Endothelial cell of umbilical vein (primary cell): ENCODE measurements around the gene MCTP1. TPM values are rescaled to one million over a fixed set of nuclear protein-coding genes. Genes with fewer than 3 reads are reported as not detected.

ENCODE experiments used
- BruUV-seq: library from RNA; stranded (reverse); fragments of 400-500 nt; replicated peaks from 2 replicates; lab custom pipeline; 2021; lab: Mats Ljungman, UMichigan
- CTCF ChIA-PET: fragments of 300-600, 350-600 bp; sonication (Branson Sonifier 250); formaldehyde crosslinking; loops from one replicate; lab custom pipeline; 2021; ENCODE audit warnings: antibody characterized with exemption, inconsistent platforms; lab: Charles Lee
- POLR2A ChIA-PET: fragments of 300-600, 350-600 bp; sonication (Branson Sonifier 250); formaldehyde crosslinking; loops from one replicate; lab custom pipeline; 2021; ENCODE audit warnings: antibody characterized with exemption, inconsistent platforms; lab: Charles Lee
- DNase-seq: peaks from one replicate; pipeline ENCODE4 v3.0.0-alpha.2; 2011; ENCODE audit warnings: low read depth, low spot score
- FAIRE-seq: peaks from 2 replicates; lab custom pipeline; 2011; peaks lifted over from hg19 to GRCh38; lab: Jason Lieb, UNC
- H2AFZ ChIP-seq: 2 replicates; pipeline ENCODE4 v1.6.0; 2012; ENCODE audit warnings: low read depth, low read length, control low read depth, inconsistent platforms
- H3K27ac ChIP-seq: 2 replicates; pipeline ENCODE4 v1.5.1; 2011; ENCODE audit warnings: low read depth, mild to moderate bottlenecking, control low read depth, low read length, moderate library complexity; ENCODE audit not compliant: insufficient read depth
- H3K27me3 ChIP-seq, 2 experiments: 2 replicates each; pipeline versions ENCODE4 v1.6.0 to v1.6.1; 2011; ENCODE audit warnings: low read length in 2 of 2, mixed read lengths in 1 of 2; ENCODE audit not compliant: control insufficient read depth in 2 of 2, insufficient read depth in 2 of 2
- H3K36me3 ChIP-seq, 2 experiments: 2 replicates in 1 of 2; 3 replicates in 1 of 2; pipeline ENCODE4 v1.5.1; 2011; ENCODE audit warnings: low read length in 2 of 2, mild to moderate bottlenecking in 1 of 2, moderate library complexity in 1 of 2; ENCODE audit not compliant: control insufficient read depth in 2 of 2, insufficient read depth in 2 of 2; ENCODE audit errors: extremely low read depth in 1 of 2
- H3K4me1 ChIP-seq: 3 replicates; pipeline ENCODE4 v1.5.1; 2011; ENCODE audit warnings: mild to moderate bottlenecking, low read length; ENCODE audit not compliant: control insufficient read depth, insufficient read depth; ENCODE audit errors: extremely low read depth
- H3K4me2 ChIP-seq: 2 replicates; pipeline ENCODE4 v1.6.1; 2011; ENCODE audit warnings: low read length, control low read depth, mixed read lengths; ENCODE audit not compliant: insufficient read depth
- H3K4me3 ChIP-seq, 3 experiments: fragments of 200-600 bp in 1 of 3; sonication (generic), shearing (Covaris generic) in 1 of 3; replicated peaks in 1 of 3; 2 replicates each; pipeline ENCODE4 v1.5.1; 2011 to 2016; ENCODE audit warnings: control low read depth in 3 of 3, low read length in 3 of 3, mild to moderate bottlenecking in 2 of 3, inconsistent platforms in 1 of 3, low read depth in 1 of 3, moderate library complexity in 1 of 3; ENCODE audit not compliant: insufficient read depth in 1 of 3
- H3K79me2 ChIP-seq: 2 replicates; pipeline ENCODE4 v1.6.0; 2012; ENCODE audit warnings: low read length, inconsistent platforms; ENCODE audit not compliant: control insufficient read depth, insufficient read depth
- H3K9ac ChIP-seq: replicated peaks from 2 replicates; pipeline ENCODE3; 2011; ENCODE audit warnings: low read length, control low read depth; ENCODE audit not compliant: insufficient read depth; ENCODE audit errors: extremely low read depth
- H3K9me1 ChIP-seq: replicated peaks from 3 replicates; pipeline ENCODE4 v1.6.0; 2011; ENCODE audit warnings: mild to moderate bottlenecking, low read length; ENCODE audit not compliant: control insufficient read depth, insufficient read depth; ENCODE audit errors: extremely low read depth
- H3K9me3 ChIP-seq: replicated peaks from 2 replicates; pipeline ENCODE4 v1.5.1; 2012; ENCODE audit warnings: low read length, inconsistent platforms; ENCODE audit not compliant: control insufficient read depth, insufficient read depth
- H4K20me1 ChIP-seq: replicated peaks from 2 replicates; pipeline ENCODE3; 2011; ENCODE audit warnings: mild to moderate bottlenecking, low read length; ENCODE audit not compliant: control insufficient read depth, insufficient read depth; ENCODE audit errors: extremely low read depth
- CTCF ChIP-seq, 2 donors: IDR thresholded peaks; 1 replicate in 1 of 2; 2 replicates in 1 of 2; pipeline ENCODE4 v1.5.1; 2011; ENCODE audit warnings: low read length in 2 of 2, mild to moderate bottlenecking in 2 of 2, moderate library complexity in 2 of 2, control low read depth in 1 of 2, inconsistent platforms in 1 of 2, low read depth in 1 of 2; ENCODE audit not compliant: insufficient read depth in 1 of 2; ENCODE audit errors: extremely low read depth in 1 of 2
- EZH2 ChIP-seq: IDR thresholded peaks from 2 replicates; pipeline ENCODE4 v1.6.1; 2012; ENCODE audit warnings: borderline replicate concordance, low read depth, mild to moderate bottlenecking, moderate library complexity, low read length, inconsistent platforms; ENCODE audit not compliant: severe bottlenecking
- FOS ChIP-seq: IDR thresholded peaks from 2 replicates; pipeline ENCODE4 v1.6.1; 2011; ENCODE audit warnings: mild to moderate bottlenecking, low read length, moderate library complexity, borderline replicate concordance; ENCODE audit not compliant: insufficient read depth
- GATA2 ChIP-seq: IDR thresholded peaks from 2 replicates; pipeline ENCODE4 v1.7.0; 2011; ENCODE audit warnings: low read depth, mild to moderate bottlenecking, moderate library complexity, mixed read lengths, low read length; ENCODE audit not compliant: insufficient read length, insufficient read depth
- JUN ChIP-seq: IDR thresholded peaks from 2 replicates; pipeline ENCODE4 v1.6.1; 2011; ENCODE audit warnings: borderline replicate concordance, low read depth; ENCODE audit not compliant: insufficient read length, insufficient read depth
- MAX ChIP-seq: IDR thresholded peaks from 2 replicates; pipeline ENCODE4 v1.6.1; 2011; ENCODE audit not compliant: insufficient read depth, insufficient read length
- MYC ChIP-seq: IDR thresholded peaks from one replicate; pipeline ENCODE4 v1.6.1; 2011; ENCODE audit warnings: mild to moderate bottlenecking, low read depth, low read length
- POLR2A ChIP-seq: IDR thresholded peaks from 2 replicates; pipeline ENCODE4 v1.6.1; 2012; ENCODE audit warnings: low read depth, mild to moderate bottlenecking, control low read depth, low read length
- POLR2AphosphoS5 ChIP-seq: IDR thresholded peaks from 2 replicates; pipeline ENCODE4 v1.6.1; 2012; ENCODE audit warnings: low read depth, mild to moderate bottlenecking, control low read depth, low read length, moderate library complexity; ENCODE audit not compliant: insufficient read depth
- dilution Hi-C: fragments of 300-500 bp; cut with MboI; formaldehyde crosslinking; loops from one replicate; pipeline ENCODE4 v1.15.0; 2019; ENCODE audit warnings: low sequenced_read_pairs; ENCODE audit not compliant: extremely low pct_ligation_motif_present
- intact Hi-C: fragments of 100-400 bp; cut with micrococcal nuclease; formaldehyde crosslinking; loops from one replicate; pipeline ENCODE4 v1.10.0; 2022
- polyA plus RNA-seq, 4 experiments: library from polyadenylated mRNA; depleted of rRNA in 3 of 4; stranded (reverse) in 3 of 4; unstranded in 1 of 4; fragments of >200 nt; gene quantifications; 2 replicates each; pipeline versions ENCODE4 v1.2.1 to v1.2.3, GENCODE V29; 2011 to 2012; ENCODE audit warnings: missing spikeins in 1 of 4
- total RNA-seq: library from RNA; stranded (reverse); gene quantifications from 2 replicates; pipeline ENCODE4 v1.2.3, GENCODE V29; 2021

Gene MCTP1
- total and polyA plus RNA-seq, 2 donors (not counting 3 experiments of a cell fraction or from before 2014, with no cell fraction given) = 79.3 to 203 TPM

GRCh38 chr5:94810877-94811276 is 474.0 kb downstream of the MCTP1 start:
- Histone ChIP-seq H2AFZ (no peak overlapping the region), H4K20me1 (no peaks in the 10 kb centered on the region), H3K4me3 (no peak overlapping the region), H3K9ac (no peak overlapping the region), H3K9me3 (no peaks in the 10 kb centered on the region), H3K4me1 (no peaks in the 10 kb centered on the region), H3K27me3 (no peaks in the 10 kb centered on the region), H3K36me3 (no peaks in the 10 kb centered on the region), H3K4me2 (no peak overlapping the region), H3K27ac (no peak overlapping the region), H3K79me2 (no peaks in the 10 kb centered on the region), H3K9me1 (no peaks in the 10 kb centered on the region)
- intact Hi-C loops (no loop called here), dilution Hi-C loops (no loop called here)
- DNase-seq (no peak), FAIRE-seq (no peak)
- ChIA-PET POLR2A (no interaction called here), CTCF (interaction anchor here (1.2 kb wide), 1 partner anchor 22 kb away, joined by 3 read pairs; no protein-coding TSS in a partner anchor)
- no TSS peak for BruUV-seq
- TF ChIP-seq JUN (no peak), EZH2 (no peak), MAX (no peak)

- intact Hi-C loops (no loop called here), dilution Hi-C loops (no loop called here)
- Histone ChIP-seq H3K36me3 (no peaks in the 10 kb centered on the region), H3K4me2 (no peak overlapping the region), H3K79me2 (no peaks in the 10 kb centered on the region), H3K4me1 (no peaks in the 10 kb centered on the region), H3K27me3 (no peaks in the 10 kb centered on the region), H3K27ac (no peak overlapping the region), H4K20me1 (no peaks in the 10 kb centered on the region), H3K4me3 (no peak overlapping the region), H2AFZ (no peak overlapping the region), H3K9ac (no peak overlapping the region), H3K9me1 (no peaks in the 10 kb centered on the region), H3K9me3 (no peaks in the 10 kb centered on the region)
- no peak for TF ChIP-seq CTCF (IDR thresholded peaks at IDR 0.05; ENCODE audit: extremely low read depth in 1 of 2, insufficient read depth in 1 of 2, low read depth in 1 of 2, low read length in 2 of 2)
- TF ChIP-seq GATA2 = no peak
- no peak for TF ChIP-seq FOS
- TF ChIP-seq EZH2 = no peak
- TF ChIP-seq POLR2A = no peak
- no peak for TF ChIP-seq POLR2AphosphoS5
- no peak for TF ChIP-seq MAX
- no peak for TF ChIP-seq MYC
- no peak for TF ChIP-seq JUN
- FAIRE-seq (no peak), DNase-seq (no peak)
- POLR2A ChIA-PET = no interaction called here
- BruUV-seq = no TSS peak
- CTCF ChIA-PET = interaction anchor here (1.0 to 1.2 kb wide), 2 partner anchors 22 to 285 kb away, joined by 3 read pairs; no protein-coding TSS in a partner anchor
These were observed 474.6 kb downstream of the MCTP1 start for GRCh38 chr5:94810281-94810680.
